Activated T-helper 2 cell treated with anti-CD3 and anti-CD28 coated beads, Interferon-gamma antibody, Interleukin-2, Interleukin-4, amounts not matched to agents 10 μg/mL and 5 μg/mL and 100 μg/mL, durations not matched to agents 14 hours and 24 hours and 36 hours (primary cell): ENCODE data around the gene RHOV. TPM values are rescaled to one million over a fixed set of nuclear protein-coding genes. Genes with fewer than 3 reads are reported as not detected.

Source experiments
- DNase-seq: peaks from one replicate; pipeline ENCODE4 v3.0.0; 2021; ENCODE audit warnings: low spot score
- H3K27ac Mint-ChIP-seq: one replicate; pipeline ENCODE4 v1.8.0; 2021; ENCODE audit warnings: mixed read lengths
- H3K27me3 Mint-ChIP-seq: one replicate; pipeline ENCODE4 v1.8.0; 2021; ENCODE audit warnings: low read depth, mixed read lengths
- H3K36me3 Mint-ChIP-seq: one replicate; pipeline ENCODE4 v1.8.0; 2021; ENCODE audit warnings: low read depth, mixed read lengths
- H3K4me1 Mint-ChIP-seq: one replicate; pipeline ENCODE4 v1.8.0; 2021; ENCODE audit warnings: low read depth, mixed read lengths
- H3K4me3 Mint-ChIP-seq: one replicate; pipeline ENCODE4 v1.8.0; 2021; ENCODE audit warnings: low read depth, mild to moderate bottlenecking, moderate library complexity, mixed read lengths
- H3K9me3 Mint-ChIP-seq: one replicate; pipeline ENCODE4 v1.8.0; 2021; ENCODE audit warnings: mixed read lengths
- intact Hi-C: fragments of 100-400 bp; cut with micrococcal nuclease; formaldehyde crosslinking; loops from one replicate; pipeline ENCODE4 v1.15.1; 2023
- total RNA-seq: library from RNA; stranded (reverse); gene quantifications from 2 replicates; pipeline ENCODE4 v1.2.3, GENCODE V29; 2022

The RHOV gene
- total RNA-seq, 1 donor from 2014 or later: 0.82 TPM

DNA sequence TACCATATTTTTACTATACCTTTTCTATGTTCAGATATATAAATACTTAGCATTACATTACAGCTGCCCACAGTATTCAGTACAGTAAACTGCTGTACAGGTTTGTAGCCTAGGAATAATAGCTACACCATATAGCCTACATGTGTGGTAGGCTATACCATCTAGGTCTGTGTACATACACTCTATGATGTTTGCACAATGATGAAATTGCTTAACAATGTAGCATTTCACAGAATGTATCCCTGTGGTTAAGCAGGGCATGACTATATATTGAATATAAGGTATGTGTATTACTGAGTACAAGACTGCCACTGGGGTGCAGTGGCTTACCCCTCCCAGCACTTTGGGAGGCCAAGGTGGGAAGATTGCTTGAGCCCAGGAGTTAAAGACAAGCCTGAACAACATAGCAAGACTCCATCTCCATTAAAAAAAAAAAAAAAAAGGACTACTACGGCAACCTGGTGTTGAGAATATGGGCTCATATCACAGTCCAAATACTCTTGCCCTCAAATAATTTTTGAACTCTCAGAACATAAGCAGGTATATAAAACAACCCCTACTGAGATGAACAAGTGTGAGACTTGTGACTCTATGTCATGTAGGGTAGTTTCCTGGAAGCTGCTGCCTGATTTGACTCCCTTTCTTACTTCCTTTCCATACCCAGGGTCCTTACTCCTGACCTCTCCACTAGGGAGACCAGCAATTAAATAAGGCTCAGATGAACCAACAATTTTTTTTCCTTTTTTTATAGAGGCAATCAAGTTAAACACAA is 50.3 kb downstream of the RHOV start:
- no peak for DNase-seq
- H3K4me1 Mint-ChIP-seq: no peaks in the 10 kb centered on the region
- no peak overlapping the region for H3K4me3 Mint-ChIP-seq
- peaks cover 2% of the 10 kb centered on the region for H3K27me3 Mint-ChIP-seq
- H3K27ac Mint-ChIP-seq: no peak overlapping the region
- H3K36me3 Mint-ChIP-seq: no peaks in the 10 kb centered on the region
- no peaks in the 10 kb centered on the region for H3K9me3 Mint-ChIP-seq
- intact Hi-C loops: no loop called here

Other genes with a start within 250 kb of the RHOV start
- 51.4 and 53.8 TPM in 2 replicates for gene RAD51, start 179.1 kb downstream of the RHOV start, total RNA-seq
- 28.3 and 30.6 TPM in 2 replicates for gene RMDN3, start 119.0 kb downstream of the RHOV start, total RNA-seq
- 43.7 and 44.7 TPM in 2 replicates for gene GCHFR, start 110.2 kb downstream of the RHOV start, total RNA-seq
- 0.48 and 0.76 TPM in 2 replicates for gene C15orf62, start 104.3 kb downstream of the RHOV start, total RNA-seq
- gene ZFYVE19, start 67.1 kb downstream of the RHOV start, total RNA-seq: 37.6 and 39.3 TPM in 2 replicates
- gene DNAJC17, start 66.8 kb downstream of the RHOV start, total RNA-seq: 44.4 and 48.0 TPM in 2 replicates
- not detected in 2 replicates for gene PPP1R14D, start 45.5 kb downstream of the RHOV start, total RNA-seq
- gene SPINT1, start 30.2 kb downstream of the RHOV start, total RNA-seq: 22.5 and 24.5 TPM in 2 replicates
- 12.6 and 13.1 TPM in 2 replicates for gene VPS18, start 20.2 kb upstream of the RHOV start, total RNA-seq
- gene DLL4, start 55.1 kb upstream of the RHOV start, total RNA-seq: 0.14 and 0.37 TPM in 2 replicates
- 3.6 and 4.5 TPM in 2 replicates for gene CHAC1, start 79.2 kb upstream of the RHOV start, total RNA-seq
- gene INO80, start 242.0 kb upstream of the RHOV start, total RNA-seq: 33.2 and 35.2 TPM in 2 replicates